Measurements from ENCODE around the gene SPATA24.
A peak's percentile ranks its signal among the peaks of the same experiment; 100 is the strongest.
"Not testable (repeated sequence)": the region's sequence is repeated elsewhere in the genome, so short reads cannot be mapped to it uniquely, and the experiment has no call there.

Gene SPATA24, protein sequence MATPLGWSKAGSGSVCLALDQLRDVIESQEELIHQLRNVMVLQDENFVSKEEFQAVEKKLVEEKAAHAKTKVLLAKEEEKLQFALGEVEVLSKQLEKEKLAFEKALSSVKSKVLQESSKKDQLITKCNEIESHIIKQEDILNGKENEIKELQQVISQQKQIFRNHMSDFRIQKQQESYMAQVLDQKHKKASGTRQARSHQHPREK

DNA sequence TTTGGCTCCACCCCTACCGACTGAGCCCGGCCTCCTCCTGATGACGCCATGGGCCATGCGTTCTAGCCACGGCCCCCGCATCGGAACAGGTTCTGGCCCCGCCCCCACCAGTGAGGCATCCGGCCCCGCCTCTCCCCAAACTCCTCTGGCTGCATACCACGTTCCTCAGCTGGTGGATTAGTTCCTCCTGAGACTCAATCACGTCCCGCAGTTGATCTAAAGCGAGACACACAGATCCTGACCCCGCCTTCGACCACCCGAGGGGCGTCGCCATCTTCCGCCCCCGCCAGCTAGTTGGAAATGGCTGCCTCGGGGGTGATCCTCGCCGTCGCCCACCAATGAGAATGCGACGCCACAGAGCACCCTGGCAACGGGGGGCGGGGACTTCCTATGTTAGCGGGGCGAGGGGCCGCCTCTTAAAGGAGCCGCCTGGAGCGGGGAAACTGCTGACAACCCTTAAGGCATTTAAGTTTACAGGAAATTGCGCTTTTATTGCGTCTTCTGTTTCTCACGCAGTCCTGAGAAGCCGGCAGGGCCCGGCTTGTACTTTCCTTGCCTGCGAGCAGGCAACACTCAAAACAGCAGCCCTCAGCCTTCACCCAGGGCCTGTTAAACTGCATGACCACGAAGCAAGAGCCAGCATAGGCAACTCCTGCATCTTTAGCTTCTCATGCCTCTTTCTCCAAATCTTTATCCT is at the start of gene SPATA24:
Gene SPATA24, minus strand, starts transcription at position 303 of the 697 bp plus-strand sequence. Its CDS starts 29 bp downstream, at position 274.
- Histone ChIP-seq H3K9me3 (ENCODE audit: control insufficient read depth, low read length) (no peaks in the 10 kb centered on the region), H3K4me3 (ENCODE audit: low read length) (peak within 1 kb of the TSS; percentile 35)

DNA sequence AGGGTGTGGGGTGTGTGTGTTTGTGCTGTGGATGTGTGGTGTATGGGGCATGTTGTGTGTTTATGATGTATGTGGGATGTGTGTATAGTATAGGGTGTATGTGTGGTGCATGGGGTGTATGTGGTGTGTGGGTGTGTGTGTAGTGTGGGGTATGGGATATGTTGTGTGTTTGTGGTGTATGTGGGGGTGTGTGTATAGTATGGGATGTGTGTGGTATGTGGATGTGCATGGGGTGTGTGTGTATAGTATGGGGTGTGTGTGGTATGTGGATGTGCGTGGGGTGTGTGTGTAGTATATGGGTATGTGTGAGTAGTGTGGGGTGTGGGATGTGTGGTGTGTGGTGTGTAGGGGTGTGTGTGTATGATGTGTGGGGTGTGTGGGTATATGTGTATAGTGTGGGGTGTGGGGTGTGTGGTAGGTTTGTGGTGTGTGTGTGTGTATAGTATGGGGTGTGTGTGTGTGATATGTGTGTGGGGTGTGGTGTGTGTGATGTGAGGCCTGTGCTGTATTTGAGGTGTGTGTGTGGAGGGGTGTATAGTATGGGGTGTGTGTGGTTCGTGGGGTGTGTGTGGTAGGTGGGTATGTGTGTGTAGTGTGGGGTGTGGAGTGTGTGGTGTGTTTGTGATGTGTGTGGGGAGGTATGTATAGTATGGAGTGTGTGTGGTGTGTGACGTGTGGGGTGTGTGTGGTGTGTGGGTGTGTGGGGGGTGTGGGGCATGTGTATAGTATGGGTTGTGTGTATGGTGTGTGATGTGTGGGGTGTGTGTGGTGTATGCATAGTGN is 48.2 kb upstream of the SPATA24 start:
- no peaks in the 10 kb centered on the region for H3K27me3 ChIP-seq (ENCODE audit: control insufficient read depth, insufficient read depth, low read length)
- H3K36me3 ChIP-seq (ENCODE audit: control insufficient read depth, insufficient read depth, low read length): no peaks in the 10 kb centered on the region
- H3K4me3 ChIP-seq (ENCODE audit: low read length): no peak overlapping the region
- peaks cover 5% of the 10 kb centered on the region for H3K4me1 ChIP-seq (ENCODE audit: control insufficient read depth, insufficient read depth, low read length)
- H3K9me3 ChIP-seq (ENCODE audit: control insufficient read depth, low read length): no peaks in the 10 kb centered on the region
- H3K9ac ChIP-seq (ENCODE audit: low read length): no peak overlapping the region

More for the DNA sequence above, at the start of gene SPATA24:
- Histone ChIP-seq H3K4me1 (ENCODE audit: control insufficient read depth, insufficient read depth, low read length) (peaks cover 14% of the 10 kb centered on the region), H3K27me3 (ENCODE audit: control insufficient read depth, insufficient read depth, low read length) (no peaks in the 10 kb centered on the region), H3K36me3 (ENCODE audit: control insufficient read depth, insufficient read depth, low read length) (no peaks in the 10 kb centered on the region), H3K9ac (ENCODE audit: low read length) (peak within 1 kb of the TSS; percentile 54)

DNA sequence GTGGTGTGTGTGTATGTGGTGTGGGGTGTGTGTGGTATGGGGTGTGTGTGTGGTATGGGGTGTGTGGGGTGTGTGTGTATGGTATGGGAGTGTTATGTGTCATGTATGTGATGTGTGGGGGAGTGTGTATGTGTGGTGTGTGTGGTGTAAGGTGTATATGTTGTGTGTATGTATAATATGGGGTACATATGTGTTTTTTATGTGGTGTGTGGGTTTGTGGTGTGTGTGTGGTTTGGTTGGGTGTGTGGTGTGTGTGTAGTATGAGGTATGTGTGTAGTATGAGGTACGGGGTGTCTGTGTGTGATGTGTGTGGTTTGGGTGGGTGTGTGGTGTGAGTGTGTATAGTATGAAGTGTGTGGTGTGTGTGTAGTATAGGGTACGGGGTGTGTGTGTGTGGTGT is 47.3 kb upstream of the SPATA24 start:
- Histone ChIP-seq H3K9me3 (ENCODE audit: control insufficient read depth, low read length) (no peaks in the 10 kb centered on the region), H3K4me1 (ENCODE audit: control insufficient read depth, insufficient read depth, low read length) (peaks cover 5% of the 10 kb centered on the region), H3K4me3 (ENCODE audit: low read length) (no peak overlapping the region), H3K27me3 (ENCODE audit: control insufficient read depth, insufficient read depth, low read length) (no peaks in the 10 kb centered on the region), H3K36me3 (ENCODE audit: control insufficient read depth, insufficient read depth, low read length) (no peaks in the 10 kb centered on the region), H3K9ac (ENCODE audit: low read length) (no peak overlapping the region)

DNA sequence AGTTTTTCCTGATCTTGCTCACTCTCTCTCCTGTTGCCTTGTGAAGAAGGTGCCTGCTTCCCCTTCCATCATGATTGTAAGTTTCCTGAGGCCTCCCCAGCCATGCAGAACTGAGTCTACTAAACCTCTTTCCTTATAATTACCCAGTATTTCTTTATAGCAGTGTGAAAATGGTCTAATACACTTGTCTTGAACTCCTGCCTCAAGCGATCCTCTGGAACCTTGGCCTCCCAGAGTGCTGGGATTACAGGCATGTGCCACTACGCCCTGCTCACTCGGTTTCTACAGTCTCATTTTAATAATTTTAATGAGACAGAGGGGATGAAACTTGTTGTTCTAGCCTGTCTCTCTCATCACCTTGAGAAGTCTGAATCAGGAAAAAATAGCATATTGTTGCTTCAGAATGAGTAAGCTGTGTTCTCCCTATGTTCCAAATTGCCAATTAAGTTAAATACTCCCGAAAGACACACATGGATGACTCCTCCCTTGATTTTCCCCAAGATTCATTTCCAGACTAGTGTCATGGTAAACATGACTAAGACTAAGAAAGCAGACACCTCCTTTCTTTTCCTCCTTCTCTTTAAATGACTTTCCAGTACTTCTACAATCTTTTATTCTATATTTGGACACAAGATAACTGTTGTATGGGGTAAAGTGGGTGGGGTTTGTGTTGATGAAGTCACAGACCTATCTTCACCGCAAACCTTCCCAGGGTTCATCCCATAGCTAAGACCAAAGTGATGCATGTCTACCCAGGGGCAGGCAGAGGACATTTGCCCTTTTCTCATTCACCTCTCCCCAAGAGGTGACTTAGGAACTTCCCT is 43.3 kb upstream of the SPATA24 start:
- H3K9ac ChIP-seq (ENCODE audit: low read length): no peak overlapping the region
- H3K9me3 ChIP-seq (ENCODE audit: control insufficient read depth, low read length): no peaks in the 10 kb centered on the region
- no peak overlapping the region for H3K4me3 ChIP-seq (ENCODE audit: low read length)

DNA sequence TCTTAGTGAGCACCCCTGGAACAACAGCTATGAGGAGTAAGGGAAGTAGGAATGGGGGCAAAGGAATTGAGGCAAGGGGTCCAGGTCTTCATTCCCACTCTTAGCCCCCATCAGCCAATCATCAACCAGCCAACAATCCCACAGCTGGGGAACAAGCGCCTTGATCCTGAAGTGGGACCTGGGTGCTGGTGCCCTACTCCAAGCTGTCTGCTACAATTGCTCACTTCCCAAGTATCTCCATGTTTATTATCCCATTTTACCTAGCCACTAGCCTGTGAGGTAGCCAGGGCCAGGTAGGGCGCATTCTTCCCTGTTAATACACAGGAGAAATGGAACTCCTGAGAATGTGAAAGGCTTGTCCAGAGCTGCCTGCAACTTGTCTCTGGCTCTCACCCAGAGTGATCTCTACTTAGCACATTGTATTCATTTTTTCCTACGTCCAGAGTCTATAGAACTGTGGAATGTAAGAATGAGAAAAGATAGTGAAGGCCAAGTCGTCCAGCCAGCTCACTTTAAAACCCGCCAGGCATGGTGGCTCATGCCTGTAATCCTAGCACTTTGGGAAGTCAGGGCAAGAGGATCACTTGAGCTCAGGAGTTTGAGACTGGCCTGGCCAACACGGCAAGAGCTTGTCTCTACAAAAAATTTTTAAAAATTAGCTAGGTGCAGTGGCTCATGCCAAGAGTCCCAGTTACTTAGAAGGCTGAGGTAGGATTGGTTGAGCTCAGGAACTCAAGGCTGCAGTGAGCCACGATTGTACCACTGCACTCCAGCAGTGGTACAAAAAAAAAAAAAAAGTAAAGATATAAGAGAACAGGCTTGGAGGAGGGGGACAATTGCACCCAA is 41.7 kb upstream of the SPATA24 start:
- Histone ChIP-seq H3K4me3 (ENCODE audit: low read length) (no peak overlapping the region), H3K36me3 (ENCODE audit: control insufficient read depth, insufficient read depth, low read length) (no peaks in the 10 kb centered on the region), H3K9ac (ENCODE audit: low read length) (no peak overlapping the region), H3K4me1 (ENCODE audit: control insufficient read depth, insufficient read depth, low read length) (no peaks in the 10 kb centered on the region), H3K9me3 (ENCODE audit: control insufficient read depth, low read length) (no peaks in the 10 kb centered on the region), H3K27me3 (ENCODE audit: control insufficient read depth, insufficient read depth, low read length) (no peaks in the 10 kb centered on the region)

More for the DNA sequence above, 43.3 kb upstream of the SPATA24 start:
- Histone ChIP-seq H3K27me3 (ENCODE audit: control insufficient read depth, insufficient read depth, low read length) (no peaks in the 10 kb centered on the region), H3K4me1 (ENCODE audit: control insufficient read depth, insufficient read depth, low read length) (peaks cover 3% of the 10 kb centered on the region), H3K36me3 (ENCODE audit: control insufficient read depth, insufficient read depth, low read length) (no peaks in the 10 kb centered on the region)

DNA sequence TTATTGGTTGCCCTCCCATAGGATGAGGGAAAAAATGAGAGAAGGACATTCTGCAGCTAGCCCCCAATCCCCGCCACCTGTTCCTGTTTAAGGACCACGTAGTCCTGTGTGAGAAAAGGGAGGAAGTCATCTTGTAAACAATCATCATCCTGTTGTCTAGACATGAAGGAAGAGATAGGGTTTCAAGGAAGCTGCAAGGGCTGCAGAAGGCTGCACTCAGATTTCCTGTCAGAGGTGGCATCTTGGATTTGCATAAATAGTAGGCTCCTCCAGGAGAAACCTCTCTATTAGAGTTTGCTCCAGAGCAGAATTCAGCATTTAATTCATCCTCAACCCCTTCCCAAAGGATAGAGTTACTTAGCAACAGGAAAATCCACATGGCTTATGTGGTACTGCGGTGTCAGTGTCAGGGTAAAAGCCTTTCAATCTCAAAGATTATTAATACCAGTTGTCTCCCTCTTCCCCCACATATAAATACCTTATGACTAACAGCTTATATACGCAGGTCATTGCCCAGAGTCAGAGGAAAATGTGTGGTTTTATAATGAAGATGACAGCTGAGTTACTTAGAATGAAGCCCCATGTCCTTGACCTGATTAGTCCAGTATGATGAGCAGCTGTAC is 40.1 kb upstream of the SPATA24 start:
- Histone ChIP-seq H3K4me1 (ENCODE audit: control insufficient read depth, insufficient read depth, low read length) (no peaks in the 10 kb centered on the region), H3K36me3 (ENCODE audit: control insufficient read depth, insufficient read depth, low read length) (no peaks in the 10 kb centered on the region), H3K4me3 (ENCODE audit: low read length) (no peak overlapping the region)

DNA sequence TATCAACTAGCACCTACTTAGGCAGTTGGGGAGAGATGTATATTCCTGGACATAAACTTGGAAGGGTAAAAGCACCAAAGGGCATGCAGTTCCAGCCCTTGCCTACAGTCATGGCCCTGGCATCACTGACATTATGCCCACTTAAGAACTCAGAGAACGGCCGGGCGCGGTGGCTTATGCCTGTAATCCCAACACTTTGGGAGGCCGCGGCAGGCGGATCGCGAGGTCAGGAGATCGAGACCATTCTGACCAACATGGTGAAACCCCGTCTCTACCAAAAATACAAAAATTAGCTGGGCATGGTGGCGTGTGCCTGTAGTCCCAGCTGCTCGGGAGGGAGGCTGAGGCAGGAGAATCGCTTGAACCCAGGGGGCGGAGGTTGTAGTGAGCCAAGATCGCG is 36.5 kb upstream of the SPATA24 start:
- not testable (repeated sequence) for H3K9ac ChIP-seq (ENCODE audit: low read length); H3K4me1 ChIP-seq (ENCODE audit: control insufficient read depth, insufficient read depth, low read length); H3K9me3 ChIP-seq (ENCODE audit: control insufficient read depth, low read length); H3K27me3 ChIP-seq (ENCODE audit: control insufficient read depth, insufficient read depth, low read length); H3K4me3 ChIP-seq (ENCODE audit: low read length); H3K36me3 ChIP-seq (ENCODE audit: control insufficient read depth, insufficient read depth, low read length)

More for the DNA sequence above, 40.1 kb upstream of the SPATA24 start:
- Histone ChIP-seq H3K9me3 (ENCODE audit: control insufficient read depth, low read length) (no peaks in the 10 kb centered on the region), H3K27me3 (ENCODE audit: control insufficient read depth, insufficient read depth, low read length) (no peaks in the 10 kb centered on the region), H3K9ac (ENCODE audit: low read length) (no peak overlapping the region)

DNA sequence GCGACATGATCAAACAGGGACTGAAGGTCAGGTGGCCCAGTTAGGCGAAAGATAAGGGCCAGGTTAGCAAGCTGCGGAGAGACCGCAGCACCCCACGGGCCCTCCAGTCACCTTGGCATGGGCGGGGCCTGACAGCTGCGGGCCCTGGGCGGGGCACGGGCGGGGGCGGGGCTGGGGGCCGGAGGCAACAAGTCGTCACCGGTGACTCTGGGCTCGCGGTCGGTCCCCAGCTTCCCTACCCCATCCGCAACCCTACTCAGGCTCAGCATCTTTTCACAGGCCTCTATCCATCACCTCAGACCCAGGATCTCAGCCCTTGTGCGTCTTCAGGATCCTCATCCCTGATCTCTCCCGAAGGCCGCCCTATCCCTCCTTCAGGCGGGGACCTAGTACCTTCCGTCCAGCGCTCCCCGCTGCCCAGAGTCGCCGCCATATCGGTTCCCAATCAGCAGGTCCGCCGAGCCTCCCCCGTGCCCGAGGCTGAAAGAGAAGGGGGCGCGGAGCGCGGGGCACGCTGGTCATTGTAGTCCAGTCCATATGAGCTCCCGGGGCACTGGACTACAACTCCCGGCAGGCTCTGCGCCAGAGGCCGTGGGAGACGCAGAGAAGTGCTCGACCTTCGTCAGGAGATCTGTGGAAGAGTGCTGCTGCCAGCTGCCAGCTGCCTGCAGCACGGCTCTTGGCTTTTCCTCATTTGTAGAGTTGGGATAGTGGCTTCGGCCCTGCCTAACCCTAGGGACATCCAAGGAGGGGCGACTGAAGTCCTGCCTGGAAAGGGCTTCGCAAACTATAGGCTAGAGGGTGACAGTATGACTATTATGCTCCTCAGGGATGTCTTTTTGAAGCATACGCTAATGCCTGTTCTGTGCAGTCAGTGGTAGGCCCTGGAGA is 35.4 kb upstream of the SPATA24 start, which contains the start of gene DNAJC18:
Gene DNAJC18, minus strand, starts transcription at position 513 of the 891 bp plus-strand sequence. Its CDS starts 80 bp downstream, at position 433.
- Histone ChIP-seq H3K36me3 (ENCODE audit: control insufficient read depth, insufficient read depth, low read length) (no peaks in the 10 kb centered on the region), H3K9me3 (ENCODE audit: control insufficient read depth, low read length) (no peaks in the 10 kb centered on the region), H3K4me1 (ENCODE audit: control insufficient read depth, insufficient read depth, low read length) (peaks cover 3% of the 10 kb centered on the region), H3K27me3 (ENCODE audit: control insufficient read depth, insufficient read depth, low read length) (no peaks in the 10 kb centered on the region), H3K4me3 (ENCODE audit: low read length) (peak within 1 kb of the TSS; percentile 70), H3K9ac (ENCODE audit: low read length) (peak within 1 kb of the TSS; percentile 86)

DNA sequence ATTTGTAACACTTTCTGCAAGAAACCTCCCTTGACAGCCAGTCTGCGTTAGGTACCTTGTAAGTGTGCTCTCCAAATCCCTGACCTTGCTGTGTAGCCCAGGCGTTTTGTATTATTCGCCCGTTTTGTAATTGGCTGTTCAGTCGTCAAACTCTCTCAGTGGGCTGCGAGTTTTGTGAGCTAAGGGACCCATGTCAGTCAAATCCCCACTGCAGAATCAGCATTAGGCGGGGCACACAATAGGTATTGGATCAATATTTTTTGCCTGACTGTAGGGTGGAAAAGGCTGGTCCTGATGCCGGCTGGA is 34.8 kb upstream of the SPATA24 start:
- Histone ChIP-seq H3K27me3 (ENCODE audit: control insufficient read depth, insufficient read depth, low read length) (no peaks in the 10 kb centered on the region), H3K36me3 (ENCODE audit: control insufficient read depth, insufficient read depth, low read length) (no peaks in the 10 kb centered on the region), H3K9ac (ENCODE audit: low read length) (peak overlapping the region; percentile 86), H3K4me1 (ENCODE audit: control insufficient read depth, insufficient read depth, low read length) (peaks cover 3% of the 10 kb centered on the region), H3K4me3 (ENCODE audit: low read length) (no peak overlapping the region), H3K9me3 (ENCODE audit: control insufficient read depth, low read length) (no peaks in the 10 kb centered on the region)

DNA sequence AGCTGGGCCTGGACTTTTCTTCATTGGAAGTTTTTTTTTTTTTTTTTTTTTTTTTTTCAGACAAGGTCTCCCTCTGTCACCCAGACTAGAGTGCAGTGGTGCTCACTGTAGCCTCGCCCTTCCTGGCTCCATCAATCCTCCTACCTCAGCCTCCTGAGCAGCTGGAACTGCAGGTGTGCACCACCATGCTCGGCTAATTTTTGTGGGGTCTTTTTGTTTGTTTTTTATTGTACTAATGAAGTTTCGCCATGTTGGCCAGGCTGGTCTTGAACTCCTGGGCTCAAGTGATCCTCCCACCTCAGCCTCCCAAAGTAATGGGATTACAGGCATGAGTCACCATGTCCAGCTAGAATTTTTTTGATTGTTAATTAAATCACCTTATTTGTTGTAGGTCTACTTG is 31.8 kb upstream of the SPATA24 start:
- no peak overlapping the region for H3K9ac ChIP-seq (ENCODE audit: low read length)
- H3K36me3 ChIP-seq (ENCODE audit: control insufficient read depth, insufficient read depth, low read length): no peaks in the 10 kb centered on the region
- no peak overlapping the region for H3K4me3 ChIP-seq (ENCODE audit: low read length)
- H3K4me1 ChIP-seq (ENCODE audit: control insufficient read depth, insufficient read depth, low read length): peaks cover 3% of the 10 kb centered on the region
- no peaks in the 10 kb centered on the region for H3K9me3 ChIP-seq (ENCODE audit: control insufficient read depth, low read length)
- H3K27me3 ChIP-seq (ENCODE audit: control insufficient read depth, insufficient read depth, low read length): no peaks in the 10 kb centered on the region
